HG02678 (cell line): ENCODE results near the gene MRPS34.

Experiments used
- ATAC-seq: cut with Tn5 transposase; IDR thresholded peaks from one replicate; pipeline ENCODE4 v1.9.1; 2021; ENCODE audit warnings: mild to moderate bottlenecking, moderate library complexity; ENCODE audit not compliant: unreplicated experiment

The MRPS34 gene

GRCh38 chr16:1731603-1732002 is 41.3 kb downstream of the MRPS34 start:
- no peak for ATAC-seq

- ATAC-seq: no peak
These were observed 41.9 kb downstream of the MRPS34 start for GRCh38 chr16:1731073-1731472.

GRCh38 chr16:1729445-1729844 is 43.5 kb downstream of the MRPS34 start:
- ATAC-seq: no peak

GRCh38 chr16:1729026-1729425 is 43.9 kb downstream of the MRPS34 start:
- ATAC-seq: no peak

GRCh38 chr16:1727651-1728624 is 45.0 kb downstream of the MRPS34 start:
- no peak for ATAC-seq

- ATAC-seq: no peak
These were observed 46.1 kb downstream of the MRPS34 start for GRCh38 chr16:1726661-1727502.

- no peak for ATAC-seq
These were observed 48.4 kb downstream of the MRPS34 start for GRCh38 chr16:1724491-1724890.

- ATAC-seq: no peak
These were observed 49.3 kb downstream of the MRPS34 start for GRCh38 chr16:1723450-1724147.
